Measurements from ENCODE around the gene TTC27.
"Not testable (repeated sequence)": the region's sequence is repeated elsewhere in the genome, so short reads cannot be mapped to it uniquely, and the experiment has no call there.

The TTC27 gene

DNA sequence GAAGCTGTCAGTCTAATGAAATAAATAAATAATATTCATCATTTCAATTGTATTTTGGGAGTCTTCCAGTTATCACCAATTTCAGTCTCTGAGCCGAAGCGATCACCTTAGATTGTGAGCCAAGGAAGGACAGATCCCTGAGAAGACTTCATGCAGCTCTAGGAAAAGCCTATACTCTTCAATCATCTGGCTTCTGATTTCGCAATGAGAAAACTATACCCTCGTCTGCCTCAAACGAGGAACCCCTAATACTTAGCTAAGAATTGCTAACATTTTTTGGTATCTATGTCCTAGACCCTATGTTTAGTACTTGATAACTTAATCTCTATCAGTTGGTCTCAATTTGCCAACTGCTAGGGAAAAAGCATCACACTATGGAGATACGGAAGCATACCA, 4.5 kb upstream of the TTC27 start:
- Histone ChIP-seq H3K9me3 (replicated peaks in 1 of 11) (no peaks in the 10 kb centered on the region), H3K4me1 (peaks cover 0 to 25% (median 5%) of the 10 kb centered on the region in 10 experiments; a peak in 11 of 20 replicates), H3K27ac (no peak overlapping the region), H3K9ac (no peak overlapping the region), H3K4me2 (peak overlapping the region in 3 of 11 experiments; percentile 22 to 74 (median 51); a peak in 5 of 22 replicates), H3K4me3 (no peak overlapping the region), H4K20me1 (peaks cover 0 to 15% (median 0%) of the 10 kb centered on the region in 11 experiments; a peak in 3 of 22 replicates), H3K27me3 (no peaks in the 10 kb centered on the region), H3K36me3 (peaks cover 32 to 54% (median 43%) of the 10 kb centered on the region in 11 experiments)
- TF ChIP-seq Cebpa-rat (IDR thresholded peaks at IDR 0.05): peak in 4 of 11 experiments; percentile 21 to 58 (median 38); a peak in 3 of 22 replicates

GRCh38 chr2:32624812-32625211, 3.0 kb upstream of the TTC27 start:
- no peak overlapping the region for H3K9ac ChIP-seq
- H3K4me1 ChIP-seq: peaks cover 12 to 37% (median 18%) of the 10 kb centered on the region in 10 experiments
- no peaks in the 10 kb centered on the region for H3K27me3 ChIP-seq
- no peak overlapping the region for H3K27ac ChIP-seq
- no peak for TF ChIP-seq Cebpa-rat (IDR thresholded peaks at IDR 0.05)
- H4K20me1 ChIP-seq: peaks cover 0 to 15% (median 0%) of the 10 kb centered on the region in 11 experiments; a peak in 3 of 22 replicates
- no peaks in the 10 kb centered on the region for H3K9me3 ChIP-seq (replicated peaks in 1 of 11)
- peaks cover 17 to 42% (median 28%) of the 10 kb centered on the region in 11 experiments; a peak in 21 of 22 replicates for H3K36me3 ChIP-seq
- H3K4me2 ChIP-seq: no peak overlapping the region
- H3K4me3 ChIP-seq: no peak overlapping the region

DNA sequence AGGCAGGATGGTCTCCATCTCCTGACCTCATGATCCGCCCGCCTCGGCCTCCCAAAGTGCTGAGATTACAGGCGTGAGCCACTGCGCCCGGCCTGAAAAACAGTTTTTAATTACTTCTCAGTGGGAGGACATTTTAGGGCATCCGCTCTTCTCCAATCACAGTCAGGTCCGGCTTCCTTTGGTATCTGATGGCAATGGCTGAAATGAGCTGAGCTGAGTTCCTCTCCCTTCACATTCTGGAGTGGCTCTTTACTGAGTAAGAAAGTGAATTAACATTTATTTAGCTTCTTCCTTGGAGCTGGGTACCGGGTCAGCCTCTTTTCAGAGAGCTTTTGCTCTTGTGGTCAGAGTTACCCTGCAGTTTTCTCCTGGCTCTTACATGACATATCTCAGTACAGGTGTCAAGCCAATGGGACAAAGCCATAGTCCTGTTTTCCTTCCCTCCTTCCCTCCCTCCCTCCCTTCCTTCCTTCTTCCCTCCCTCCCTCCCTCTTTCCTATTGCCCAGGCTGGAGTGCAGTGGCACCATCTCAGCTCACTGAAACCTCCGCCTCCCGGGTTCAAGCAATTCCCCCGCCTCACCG, 1.1 kb upstream of the TTC27 start:
- no peak overlapping the region for H3K9ac ChIP-seq
- no peak overlapping the region for H3K27ac ChIP-seq
- H4K20me1 ChIP-seq: peaks cover 0 to 14% (median 0%) of the 10 kb centered on the region in 11 experiments; a peak in 3 of 22 replicates
- no peaks in the 10 kb centered on the region for H3K27me3 ChIP-seq
- H3K4me3 ChIP-seq: no peak overlapping the region
- H3K4me2 ChIP-seq: no peak overlapping the region
- H3K9me3 ChIP-seq (replicated peaks in 1 of 11): no peaks in the 10 kb centered on the region
- no peak for TF ChIP-seq Cebpa-rat (IDR thresholded peaks at IDR 0.05)
- H3K36me3 ChIP-seq: peaks cover 10 to 48% (median 30%) of the 10 kb centered on the region in 11 experiments; a peak in 20 of 22 replicates
- peaks cover 15 to 40% (median 21%) of the 10 kb centered on the region in 10 experiments for H3K4me1 ChIP-seq

DNA sequence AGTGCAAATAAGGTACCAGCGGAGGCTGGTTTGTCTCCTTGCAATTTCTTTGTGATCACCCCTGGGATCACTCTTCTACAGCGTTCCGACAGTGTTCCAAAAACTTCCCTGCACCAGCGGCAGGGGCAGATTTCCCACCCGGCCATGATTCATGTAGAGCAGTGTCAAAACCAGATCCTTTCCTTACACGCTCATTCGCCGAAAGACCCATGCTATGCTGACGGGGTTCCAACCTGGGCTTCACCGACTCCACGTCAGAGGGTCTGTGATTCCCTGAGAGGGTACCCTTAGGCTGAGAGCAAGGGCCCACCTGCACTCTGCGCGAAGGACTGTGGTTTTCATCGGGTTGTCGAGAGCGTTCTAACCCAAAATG, 423 bp upstream of the TTC27 start:
- Histone ChIP-seq H3K4me3 (peak overlapping the region; percentile 73 to 98 (median 90)), H3K27ac (peak overlapping the region in 10 of 11 experiments; percentile 11 to 86 (median 71); a peak in 13 of 22 replicates), H3K4me1 (peaks cover 15 to 34% (median 21%) of the 10 kb centered on the region in 10 experiments), H4K20me1 (peaks cover 0 to 7% (median 0%) of the 10 kb centered on the region in 11 experiments; a peak in 3 of 22 replicates), H3K27me3 (no peaks in the 10 kb centered on the region), H3K9me3 (replicated peaks in 1 of 11) (no peaks in the 10 kb centered on the region), H3K36me3 (peaks cover 10 to 48% (median 29%) of the 10 kb centered on the region in 11 experiments; a peak in 20 of 22 replicates), H3K9ac (peak overlapping the region; percentile 4 to 88 (median 83); a peak in 14 of 22 replicates), H3K4me2 (peak overlapping the region; percentile 75 to 92 (median 84))
- TF ChIP-seq Cebpa-rat (IDR thresholded peaks at IDR 0.05): no peak

DNA sequence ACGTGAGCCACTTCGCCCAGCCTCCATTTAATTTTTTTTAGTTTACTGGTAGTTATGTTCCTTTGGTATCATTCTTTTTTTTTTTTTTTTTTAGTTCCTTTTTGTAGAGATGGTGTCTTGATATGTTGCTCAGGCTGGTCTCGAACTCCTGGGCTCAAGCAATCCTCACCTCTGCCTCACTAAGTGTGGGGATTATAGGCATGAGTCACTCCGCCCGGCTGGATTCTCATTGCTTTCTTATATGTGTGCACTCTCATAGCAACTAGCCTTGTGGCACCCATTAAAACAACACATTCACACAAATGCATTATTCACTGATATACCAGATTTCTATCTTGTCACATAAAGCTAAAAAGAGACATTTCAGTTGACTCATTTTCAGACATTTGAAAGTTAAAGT, 4.2 kb downstream of the TTC27 start:
- Histone ChIP-seq H3K9me3 (replicated peaks in 1 of 11) (no peaks in the 10 kb centered on the region), H3K4me2 (no peak overlapping the region), H3K4me1 (peaks cover 14 to 24% (median 18%) of the 10 kb centered on the region in 10 experiments), H3K27me3 (no peaks in the 10 kb centered on the region), H3K9ac (no peak overlapping the region), H3K27ac (no peak overlapping the region), H4K20me1 (no peaks in the 10 kb centered on the region), H3K36me3 (peaks cover 32 to 75% (median 72%) of the 10 kb centered on the region in 11 experiments), H3K4me3 (no peak overlapping the region)
- no peak for TF ChIP-seq Cebpa-rat (IDR thresholded peaks at IDR 0.05)

DNA sequence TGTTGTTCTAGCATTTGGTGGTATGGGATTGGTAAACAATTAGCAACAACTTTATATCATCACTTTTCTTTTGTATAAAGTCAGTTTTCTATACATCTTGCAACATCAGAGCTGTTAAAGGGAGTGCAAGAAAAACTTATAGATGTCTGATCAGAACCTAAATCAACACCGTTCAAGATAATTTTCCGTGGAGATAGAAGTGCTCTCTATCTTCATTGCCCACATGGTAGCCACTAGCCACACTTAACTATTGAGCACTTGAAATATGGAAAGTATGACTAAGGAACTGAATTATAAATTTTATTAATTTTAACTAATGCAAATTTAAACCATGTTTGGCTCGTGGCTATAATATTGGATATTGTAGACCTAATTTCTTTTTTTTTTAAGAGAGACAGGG, 5.2 kb downstream of the TTC27 start:
- H3K9ac ChIP-seq: no peak overlapping the region
- no peak for TF ChIP-seq Cebpa-rat (IDR thresholded peaks at IDR 0.05)
- no peaks in the 10 kb centered on the region for H4K20me1 ChIP-seq
- H3K27ac ChIP-seq: no peak overlapping the region
- peaks cover 41 to 85% (median 82%) of the 10 kb centered on the region in 11 experiments for H3K36me3 ChIP-seq
- H3K27me3 ChIP-seq: no peaks in the 10 kb centered on the region
- H3K4me2 ChIP-seq: no peak overlapping the region
- no peak overlapping the region for H3K4me3 ChIP-seq
- peaks cover 11 to 18% (median 15%) of the 10 kb centered on the region in 10 experiments for H3K4me1 ChIP-seq
- no peaks in the 10 kb centered on the region for H3K9me3 ChIP-seq (replicated peaks in 1 of 11)

DNA sequence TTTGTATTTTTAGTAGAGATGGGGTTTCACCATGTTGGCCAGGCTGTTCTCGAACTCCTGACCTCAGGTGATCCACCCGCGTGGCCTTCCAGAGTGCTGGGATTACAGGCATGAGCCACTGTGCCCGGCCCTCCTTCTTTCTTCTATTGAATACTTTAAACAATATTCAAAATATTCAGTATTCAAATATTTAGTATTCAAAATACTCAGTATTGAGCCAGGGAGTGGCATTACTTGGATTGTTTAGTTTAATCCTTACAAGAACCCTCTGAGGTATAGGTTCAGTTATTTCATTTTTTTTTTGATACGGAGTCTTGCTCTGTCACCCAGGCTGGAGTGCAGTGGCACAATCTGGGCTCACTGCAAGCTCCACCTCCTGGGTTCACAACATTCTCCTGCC, 10.7 kb downstream of the TTC27 start:
- not testable (repeated sequence) for H3K4me1 ChIP-seq; H3K27me3 ChIP-seq; H4K20me1 ChIP-seq; H3K9ac ChIP-seq; H3K4me2 ChIP-seq; H3K27ac ChIP-seq; H3K9me3 ChIP-seq (replicated peaks in 1 of 11); H3K4me3 ChIP-seq
- H3K36me3 ChIP-seq: peaks cover 85 to 100% (median 97%) of the 10 kb centered on the region in 11 experiments

DNA sequence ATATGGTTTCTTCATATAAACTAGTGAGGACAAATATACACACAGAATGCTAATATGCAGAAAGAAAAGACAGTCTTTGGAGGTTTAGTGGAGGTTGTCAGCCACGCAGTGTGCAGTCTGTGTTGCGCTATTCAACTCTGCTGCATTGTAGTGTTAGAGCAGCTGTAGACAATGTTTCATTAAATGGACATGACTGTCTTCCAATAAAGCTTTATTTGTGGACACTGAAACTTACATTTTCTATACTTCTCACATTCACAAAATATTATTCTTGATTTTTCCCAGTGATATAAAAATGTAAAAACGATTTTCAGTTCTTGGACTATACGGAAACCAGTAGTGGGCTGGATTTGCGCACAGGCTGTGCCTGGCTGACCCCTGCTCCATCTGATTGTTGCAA, 13.3 kb downstream of the TTC27 start:
- H4K20me1 ChIP-seq: no peaks in the 10 kb centered on the region
- H3K27ac ChIP-seq: no peak overlapping the region
- H3K9ac ChIP-seq: no peak overlapping the region
- no peaks in the 10 kb centered on the region for H3K9me3 ChIP-seq (replicated peaks in 1 of 11)
- no peak overlapping the region for H3K4me2 ChIP-seq
- no peak overlapping the region for H3K4me3 ChIP-seq
- H3K36me3 ChIP-seq: peaks cover 76 to 97% (median 91%) of the 10 kb centered on the region in 11 experiments
- no peaks in the 10 kb centered on the region for H3K27me3 ChIP-seq
- H3K4me1 ChIP-seq: no peaks in the 10 kb centered on the region
- TF ChIP-seq Cebpa-rat (IDR thresholded peaks at IDR 0.05): no peak

GRCh38 chr2:32647180-32647651, 19.4 kb downstream of the TTC27 start:
- Histone ChIP-seq H3K9ac (no peak overlapping the region), H3K27ac (no peak overlapping the region), H3K4me3 (no peak overlapping the region), H3K4me1 (no peaks in the 10 kb centered on the region), H3K4me2 (no peak overlapping the region), H3K36me3 (peaks cover 52 to 97% (median 89%) of the 10 kb centered on the region in 11 experiments), H4K20me1 (no peaks in the 10 kb centered on the region), H3K27me3 (no peaks in the 10 kb centered on the region), H3K9me3 (replicated peaks in 1 of 11) (no peaks in the 10 kb centered on the region)
- peak in 1 of 11 experiments; percentile 49; a peak in 1 of 22 replicates for TF ChIP-seq Cebpa-rat (IDR thresholded peaks at IDR 0.05)

Measured in BLaER1 treated with 17β-estradiol and CSF1 and Interleukin-3, amounts not matched to agents 10 nM and 100 nM (cell line).